Renal cortical epithelial cell (primary cell): ENCODE results near the gene LUZP4. TPM values are rescaled to one million over a fixed set of nuclear protein-coding genes. Genes with fewer than 3 reads are reported as not detected.
"Not testable (repeated sequence)": the region's sequence is repeated elsewhere in the genome, so short reads cannot be mapped to it uniquely, and the experiment has no call there.

Source experiments
- DNase-seq: peaks from one replicate; pipeline ENCODE4 v3.0.0-alpha.2; 2011; ENCODE audit warnings: low read depth
- total RNA-seq: library from RNA; depleted of rRNA; stranded (reverse); fragments of >200 nt; gene quantifications from 2 replicates; pipeline ENCODE4 v1.2.3, GENCODE V29; 2014

Gene LUZP4
- total RNA-seq, 1 donor from 2014 or later, result not detected

DNA sequence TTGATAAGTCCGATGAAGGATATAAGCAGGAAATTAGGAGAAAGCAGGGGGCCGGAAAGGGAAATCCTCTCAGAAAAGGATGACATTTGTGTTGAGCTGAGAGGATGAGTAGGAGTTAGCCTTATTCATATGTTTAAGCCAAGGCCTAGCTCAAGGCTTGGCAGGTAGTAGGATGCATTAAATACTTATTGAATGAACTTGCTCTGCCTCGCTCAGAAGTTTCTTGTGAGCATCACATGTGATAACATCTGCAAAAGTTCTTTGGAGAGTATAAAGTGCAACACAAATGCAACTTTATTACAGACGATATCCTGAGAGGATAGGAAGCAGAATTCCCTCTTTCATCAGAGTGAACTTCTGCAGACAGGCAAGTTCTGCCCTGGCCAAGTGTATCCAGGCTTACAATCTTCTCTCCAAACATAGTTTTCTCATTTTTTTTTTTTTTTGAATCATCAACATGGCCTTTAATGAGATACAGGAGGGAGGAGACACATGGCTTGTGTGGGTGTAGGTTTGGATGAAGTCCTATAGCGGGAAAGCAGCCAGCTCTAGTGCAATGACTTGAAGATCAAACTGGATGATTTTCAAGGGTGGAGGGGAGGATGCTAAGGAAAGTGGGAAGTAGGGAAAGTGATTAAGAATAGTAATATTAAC lies 48.1 kb downstream of the LUZP4 start:
- DNase-seq, result no peak

DNA sequence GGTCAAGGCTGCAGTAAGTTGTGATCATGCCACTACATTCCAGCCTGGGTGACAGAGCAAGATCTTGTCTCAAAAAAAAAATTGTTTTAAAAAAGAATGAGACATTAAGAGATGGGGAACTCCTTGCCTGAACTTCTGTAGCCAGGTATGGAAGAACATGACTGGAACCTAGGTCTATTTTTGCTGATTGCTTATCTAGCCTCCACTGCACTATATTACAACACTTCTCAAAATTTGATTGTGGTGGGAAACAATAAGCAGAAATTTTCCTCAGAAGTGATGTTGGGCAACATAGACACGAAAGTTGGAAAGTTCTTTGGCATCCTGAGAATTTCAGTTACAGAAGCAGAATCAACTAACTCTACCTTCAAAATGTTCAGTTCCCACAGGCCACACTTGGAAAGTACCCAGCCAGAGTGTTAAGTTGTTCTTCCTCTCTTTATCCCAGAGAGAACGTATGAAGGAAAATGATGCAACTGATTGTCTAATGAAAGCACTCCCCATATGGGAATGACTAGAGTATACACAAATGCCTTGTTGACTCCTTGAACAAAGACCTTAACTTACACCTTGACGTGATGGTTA lies 50.0 kb downstream of the LUZP4 start:
- DNase-seq, result peak; percentile 45

DNA sequence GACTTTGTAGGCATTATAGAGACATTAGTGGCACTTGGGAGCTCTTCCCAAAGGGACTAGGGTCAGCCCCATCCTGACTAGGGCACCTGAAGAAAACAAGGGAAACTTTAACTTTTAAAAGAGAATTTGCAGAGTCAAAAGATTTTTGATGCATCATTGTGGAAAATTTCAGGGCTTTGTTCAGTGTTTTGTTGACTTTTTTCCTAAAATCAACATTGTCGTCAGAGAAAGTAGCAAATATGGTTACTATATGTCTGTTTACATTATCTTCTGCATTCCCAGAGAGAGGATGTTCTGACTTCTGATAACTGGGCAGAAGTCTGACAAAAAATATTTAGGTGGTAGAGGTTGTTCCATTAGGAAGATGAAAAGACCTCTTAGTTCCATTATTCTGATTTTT lies 51.9 kb downstream of the LUZP4 start:
- DNase-seq, result no peak

DNA sequence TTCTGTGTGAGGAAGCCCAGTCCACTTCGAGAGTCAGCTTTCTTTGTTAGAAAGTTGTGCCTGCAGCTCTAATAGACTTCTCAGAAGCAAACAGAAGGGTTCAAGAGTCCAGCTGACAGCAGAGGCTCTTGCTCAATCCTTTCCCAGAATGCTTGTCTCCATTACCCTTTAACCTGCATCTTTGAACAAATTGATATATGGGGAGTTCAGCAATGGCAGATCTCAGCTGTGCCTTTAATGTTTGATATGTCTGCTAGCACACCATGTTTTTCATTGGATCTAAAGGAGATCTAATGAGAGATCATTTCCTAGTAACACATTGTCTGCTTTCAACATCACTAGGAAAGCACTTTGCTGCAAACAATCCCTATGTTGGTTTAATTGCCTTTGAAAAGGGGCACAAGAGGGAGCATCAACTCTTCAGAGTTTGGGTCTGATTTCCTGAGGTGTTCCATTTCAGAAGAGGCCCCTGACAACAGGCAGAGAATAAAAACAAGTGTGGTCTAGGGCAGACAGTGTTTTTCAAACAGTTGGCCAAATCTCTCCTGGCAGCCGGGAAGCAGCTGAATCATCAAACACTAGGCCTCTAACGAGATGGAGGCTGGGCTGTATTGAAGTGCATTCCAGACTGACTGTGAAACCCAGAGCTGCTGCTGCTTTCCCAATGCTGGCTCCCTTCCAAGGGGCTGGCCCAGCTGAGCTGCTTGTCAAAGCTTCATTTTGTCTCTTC lies 55.5 kb downstream of the LUZP4 start:
- peak; percentile 94 for DNase-seq

DNA sequence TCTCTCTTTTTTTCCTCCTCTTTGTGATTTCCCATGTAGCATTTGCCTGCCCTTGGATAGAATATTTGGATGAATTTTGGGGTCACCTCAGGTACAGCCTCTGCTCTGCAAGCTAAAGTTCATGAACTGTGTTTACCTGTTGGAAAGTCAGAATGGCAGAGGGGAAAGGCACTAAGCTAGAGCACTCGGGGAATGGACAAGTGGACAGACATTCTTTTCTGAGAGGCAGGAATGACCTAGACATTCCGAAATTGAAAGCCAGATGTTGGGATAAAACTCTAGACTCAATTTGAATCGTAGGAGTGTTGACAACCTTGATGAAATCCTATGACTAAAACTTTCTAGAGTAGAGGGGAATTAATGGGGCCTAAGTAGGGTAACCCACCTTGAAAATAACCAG lies 56.1 kb downstream of the LUZP4 start:
- no peak for DNase-seq

DNA sequence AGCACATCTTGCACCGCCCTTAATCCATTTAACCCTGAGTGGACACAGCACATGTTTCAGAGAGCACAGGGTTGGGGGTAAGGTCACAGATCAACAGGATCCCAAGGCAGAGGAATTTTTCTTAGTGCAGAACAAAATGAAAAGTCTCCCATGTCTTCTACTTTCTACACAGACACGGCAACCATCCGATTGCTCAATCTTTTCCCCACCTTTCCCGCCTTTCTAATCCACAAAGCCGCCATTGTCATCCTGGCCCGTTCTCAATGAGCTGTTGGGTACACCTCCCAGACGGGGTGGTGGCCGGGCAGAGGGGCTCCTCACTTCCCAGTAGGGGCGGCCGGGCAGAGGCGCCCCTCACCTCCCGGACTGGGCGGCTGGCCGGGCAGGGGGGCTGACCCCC lies 57.2 kb downstream of the LUZP4 start:
- DNase-seq, result not testable (repeated sequence)

DNA sequence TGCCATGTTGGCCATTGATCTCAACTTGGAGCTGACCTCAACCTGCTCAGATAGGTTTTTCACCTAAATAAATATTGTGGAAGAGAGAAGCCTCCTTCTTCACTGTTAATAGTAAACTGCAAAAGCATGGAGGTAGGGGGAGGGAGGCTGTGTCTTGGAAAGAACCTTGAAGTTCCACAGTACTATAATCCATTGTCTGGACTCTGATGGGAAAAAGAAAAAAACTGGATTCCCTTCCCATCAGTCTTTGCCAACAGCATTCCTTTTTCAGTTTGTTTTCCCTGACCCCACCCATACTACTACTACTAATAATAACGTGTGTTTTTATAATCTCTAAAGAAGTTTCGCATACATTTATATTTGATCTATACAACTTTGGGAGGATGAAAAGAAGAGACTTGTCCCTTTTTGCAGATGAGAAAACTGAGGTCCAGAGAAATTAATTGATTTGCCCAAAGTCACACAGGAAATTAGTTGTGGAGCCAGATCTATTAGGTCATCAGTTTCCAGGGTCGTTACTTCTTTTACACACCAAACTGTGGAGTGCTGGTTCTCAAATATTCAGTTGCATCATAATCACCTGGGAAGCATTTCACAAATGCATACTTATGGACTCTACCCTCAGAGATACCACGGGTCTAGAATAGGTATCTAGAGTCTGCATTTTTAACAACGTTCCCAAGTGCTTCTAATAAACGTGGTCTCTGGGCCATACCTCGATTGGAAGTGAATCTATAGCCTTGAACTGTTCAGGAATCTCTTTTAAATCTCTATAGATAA lies 59.1 kb downstream of the LUZP4 start:
- no peak for DNase-seq

DNA sequence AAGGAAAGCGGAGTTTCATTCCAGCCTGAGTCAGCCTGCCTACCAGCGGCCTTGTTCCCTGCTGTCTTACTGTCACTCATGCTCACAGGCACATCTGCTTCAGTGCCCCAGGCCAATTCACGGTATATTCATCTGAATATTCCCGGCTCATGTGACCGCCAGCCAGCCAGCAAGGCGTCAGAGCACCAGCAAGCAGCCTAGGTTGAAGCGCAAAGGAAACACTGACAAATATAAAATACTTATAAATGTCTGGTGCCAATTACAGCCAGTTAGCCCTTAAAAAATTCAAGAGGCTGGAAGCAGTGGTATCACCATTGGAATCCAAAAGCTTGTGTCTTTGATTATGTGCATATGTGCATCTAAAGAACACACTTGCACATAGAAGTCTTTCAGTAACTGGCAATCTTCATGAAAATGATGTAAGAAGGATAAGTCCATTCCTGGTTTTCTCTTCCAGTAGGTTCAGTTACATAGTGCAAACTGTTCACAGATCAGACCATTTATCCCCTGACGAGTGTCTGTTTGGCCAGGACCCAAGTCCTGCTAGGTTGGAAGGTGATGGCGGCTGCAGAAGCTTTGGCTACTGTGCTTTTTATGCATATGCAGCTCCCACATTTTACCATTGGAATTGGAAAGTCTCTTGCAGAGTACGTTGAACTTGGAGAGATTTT lies 61.3 kb downstream of the LUZP4 start:
- DNase-seq, result no peak

DNA sequence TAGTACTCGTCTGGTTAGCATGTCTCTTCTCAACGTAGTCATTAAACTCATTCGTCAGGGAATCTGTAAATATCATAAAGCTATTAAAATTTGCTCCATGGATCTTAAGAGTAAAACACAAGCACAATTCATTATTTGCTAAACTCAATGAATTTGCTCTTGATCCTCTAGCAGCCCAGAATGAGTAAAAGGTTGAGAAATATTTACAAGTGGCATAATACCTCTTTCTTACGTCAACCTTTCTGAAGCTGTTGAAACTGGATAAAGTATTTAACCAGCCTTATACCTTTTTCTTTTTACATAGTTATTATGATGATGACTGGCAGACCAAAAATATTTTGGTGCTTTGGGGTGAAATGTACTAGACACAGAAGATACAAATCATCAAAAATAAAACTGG lies 66.9 kb downstream of the LUZP4 start:
- DNase-seq, result no peak

Other genes with a start within 250 kb of the LUZP4 start
- not detected in 2 replicates for gene RBMXL3, start 100.3 kb upstream of the LUZP4 start, total RNA-seq
- gene LRCH2, start 55.6 kb upstream of the LUZP4 start, total RNA-seq, result 1.4 and 7.4 TPM in 2 replicates